Pancreas (tissue), 10 donors: ENCODE measurements around the gene ZNF462. TPM values are rescaled to one million over a fixed set of nuclear protein-coding genes. Genes with fewer than 3 reads are reported as not detected.

Experiments used
- ATAC-seq, 4 donors: fragments of 200-7000 bp; cut with Tn5 transposase; one replicate each; pipeline versions ENCODE4 v1.8.0 to v1.9.1; 2020; ENCODE audit warnings: mild to moderate bottlenecking in 4 of 4, moderate library complexity in 4 of 4
- DNase-seq, 6 donors: peaks; one replicate each; pipeline ENCODE4 v3.0.0-alpha.2; 2020
- FAIRE-seq: peaks from 2 replicates; lab custom pipeline; 2012; peaks lifted over from hg19 to GRCh38; lab: Jason Lieb, UNC
- H3K27ac ChIP-seq, 4 donors: fragments of 200-600 bp; sonication (generic); 1 replicate in 3 of 4; 2 replicates in 1 of 4; pipeline versions ENCODE4 v1.5.0 to v1.8.0; 2020
- H3K27me3 ChIP-seq, 4 donors: fragments of 200-600 bp; one replicate each; pipeline ENCODE4 v1.8.0; 2021
- H3K36me3 ChIP-seq, 3 donors: fragments of 200-600 bp; sonication (generic) in 1 of 3; one replicate each; pipeline versions ENCODE4 v1.5.0 to v1.8.0; 2020 to 2021
- H3K4me1 ChIP-seq, 3 donors: fragments of 200-600 bp; one replicate each; pipeline ENCODE4 v1.8.0; 2021
- H3K4me3 ChIP-seq, 4 donors: fragments of 200-600 bp; sonication (generic) in 2 of 4; one replicate each; pipeline versions ENCODE4 v1.5.0 to v1.8.0; 2020 to 2021
- H3K9me3 ChIP-seq, 4 donors: fragments of 200-600 bp; one replicate each; pipeline ENCODE4 v1.8.0; 2021
- WGBS, 2 donors: extraction: QIAGEN DNeasy Blood & Tissue Kit; methylation state at CpG; one replicate each; pipeline ENCODE4 v1.1.7; 2013; 5-methylcytosine and 5-hydroxymethylcytosine counted together
- intact Hi-C, 3 donors: fragments of 100-400 bp; cut with DNase I; formaldehyde crosslinking; loops; one replicate each; pipeline versions ENCODE4 v1.11.1 to v1.14.2; 2022
- polyA plus RNA-seq, 2 donors: library from polyadenylated mRNA; stranded (reverse); fragments of 200-250 nt; gene quantifications; one replicate each; pipeline ENCODE4 v1.2.3, GENCODE V29; 2013
- total RNA-seq, 6 donors: library from RNA; stranded (reverse); fragmentation: NEBNext Ultra II Directional in 4 of 6; extraction: Animal tissue kit (Norgen Biotek cat#: 25700) in 4 of 6; gene quantifications; one replicate each; pipeline versions ENCODE4 v1.2.1 to v1.2.4, GENCODE V29; 2021 to 2023
- TF ChIP-seq, protein P1 (sequence below), 4 donors: fragments of 200-600 bp; sonication (generic) in 3 of 4; IDR thresholded peaks; one replicate each; pipeline versions ENCODE4 v1.5.0 to v1.8.0; 2021; ENCODE audit warnings: antibody characterized with exemption in 4 of 4
- donor health status: healthy with polysubstance abuse.
- donor health status: DM: no; HTN: no; CAD: no; lungs with moderate emphysema.
- donor health status: DM: no; HTN: no; CAD: no.
- donor health status: control.
- donor health status: control.
- donor health status: Bipolar disorder and iron deficiency.
- donor health status: DM: yes; HTN: yes; CAD: no.
- donor health status: DM: no; HTN: no; CAD: no.
- donor health status: DM: no; HTN: no; CAD: no.
- donor health status: DM: yes; HTN: yes; CAD: no.

Gene ZNF462
- total and polyA plus RNA-seq, 8 donors, result 1.6 to 12.6 (median 3.7) TPM

DNA sequence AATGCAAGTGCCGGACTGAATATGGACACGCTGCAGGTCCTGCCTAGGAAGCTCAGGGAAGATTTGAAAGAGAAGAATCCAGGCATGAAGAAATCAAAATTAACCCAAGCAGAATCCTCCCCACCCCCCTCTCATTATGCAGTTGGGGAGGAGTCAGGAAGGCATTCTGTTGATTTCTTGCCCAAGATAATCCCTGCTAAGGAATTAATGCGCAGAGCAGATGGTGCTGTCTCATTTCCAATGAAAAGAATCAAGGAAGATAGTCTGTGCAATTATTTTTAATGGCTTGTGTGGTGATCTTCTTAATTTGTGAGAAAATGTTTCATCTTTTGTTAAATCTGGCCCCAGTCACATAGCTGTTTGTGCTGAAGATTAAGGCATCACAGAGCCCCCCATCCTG lies 145.0 kb downstream of the ZNF462 start:
- intact Hi-C loops, result no loop called here

DNA sequence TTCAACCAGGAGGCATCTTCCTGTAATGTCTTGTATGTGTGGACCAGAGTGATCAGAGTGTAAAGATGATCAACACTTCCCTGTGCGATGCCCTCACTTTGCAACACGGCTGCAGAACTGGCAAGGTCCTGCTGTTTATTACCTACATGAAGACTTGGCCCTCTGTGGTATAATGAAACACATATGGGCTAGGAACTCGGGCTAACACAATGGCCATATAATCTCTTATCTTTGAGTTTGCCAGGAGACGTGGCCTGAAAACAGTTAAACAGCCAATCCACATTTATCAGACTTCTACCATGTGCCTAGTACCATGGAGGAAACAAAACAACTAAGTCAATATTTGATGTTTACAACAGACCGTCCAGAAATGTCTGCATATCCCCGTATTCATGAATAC lies 145.5 kb downstream of the ZNF462 start:
- Histone ChIP-seq H3K27me3 (no peaks in the 10 kb centered on the region), H3K27ac (no peak overlapping the region), H3K36me3 (no peaks in the 10 kb centered on the region), H3K9me3 (no peaks in the 10 kb centered on the region), H3K4me3 (no peak overlapping the region), H3K4me1 (no peaks in the 10 kb centered on the region)
- intact Hi-C loops, result no loop called here
- DNase-seq, result no peak
- no peak for ATAC-seq
- TF ChIP-seq, protein P1, sequence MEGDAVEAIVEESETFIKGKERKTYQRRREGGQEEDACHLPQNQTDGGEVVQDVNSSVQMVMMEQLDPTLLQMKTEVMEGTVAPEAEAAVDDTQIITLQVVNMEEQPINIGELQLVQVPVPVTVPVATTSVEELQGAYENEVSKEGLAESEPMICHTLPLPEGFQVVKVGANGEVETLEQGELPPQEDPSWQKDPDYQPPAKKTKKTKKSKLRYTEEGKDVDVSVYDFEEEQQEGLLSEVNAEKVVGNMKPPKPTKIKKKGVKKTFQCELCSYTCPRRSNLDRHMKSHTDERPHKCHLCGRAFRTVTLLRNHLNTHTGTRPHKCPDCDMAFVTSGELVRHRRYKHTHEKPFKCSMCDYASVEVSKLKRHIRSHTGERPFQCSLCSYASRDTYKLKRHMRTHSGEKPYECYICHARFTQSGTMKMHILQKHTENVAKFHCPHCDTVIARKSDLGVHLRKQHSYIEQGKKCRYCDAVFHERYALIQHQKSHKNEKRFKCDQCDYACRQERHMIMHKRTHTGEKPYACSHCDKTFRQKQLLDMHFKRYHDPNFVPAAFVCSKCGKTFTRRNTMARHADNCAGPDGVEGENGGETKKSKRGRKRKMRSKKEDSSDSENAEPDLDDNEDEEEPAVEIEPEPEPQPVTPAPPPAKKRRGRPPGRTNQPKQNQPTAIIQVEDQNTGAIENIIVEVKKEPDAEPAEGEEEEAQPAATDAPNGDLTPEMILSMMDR (IDR thresholded peaks at IDR 0.05), result no peak
- no peak for FAIRE-seq
- 59 to 63% methylated on average over 6 of the region's 6 CpGs for WGBS, 2 donors

More for the DNA sequence above, 145.0 kb downstream of the ZNF462 start:
- no peak for DNase-seq
- no peak for ATAC-seq
- Histone ChIP-seq H3K4me3 (no peak overlapping the region), H3K27me3 (no peaks in the 10 kb centered on the region), H3K9me3 (no peaks in the 10 kb centered on the region), H3K36me3 (no peaks in the 10 kb centered on the region), H3K4me1 (no peaks in the 10 kb centered on the region), H3K27ac (no peak overlapping the region)
- TF ChIP-seq, protein P1 (IDR thresholded peaks at IDR 0.05), result no peak
- 90 to 99% methylated on average over 3 of the region's 3 CpGs for WGBS, 2 donors
- no peak for FAIRE-seq

DNA sequence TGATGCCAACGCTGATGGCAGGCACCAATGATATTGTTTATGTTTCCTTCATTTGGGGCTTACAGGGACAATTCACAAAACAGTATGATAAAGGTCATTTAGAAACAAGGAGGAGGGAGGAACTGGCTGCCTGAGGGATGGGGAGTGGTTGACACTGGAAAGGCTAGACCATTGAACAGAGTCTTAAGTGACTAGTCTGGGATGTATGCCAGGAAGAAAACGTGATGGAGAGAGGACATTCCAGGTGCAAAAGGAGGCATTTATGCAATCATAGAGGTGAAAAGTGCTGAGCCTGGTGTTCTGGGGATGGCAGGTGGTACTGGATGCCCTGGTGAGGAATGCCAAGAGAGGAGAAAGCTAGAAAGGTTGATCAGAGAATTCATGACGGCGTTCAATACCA lies 153.4 kb downstream of the ZNF462 start:
- Histone ChIP-seq H3K4me3 (no peak overlapping the region), H3K4me1 (no peaks in the 10 kb centered on the region), H3K27ac (no peak overlapping the region), H3K9me3 (no peaks in the 10 kb centered on the region), H3K36me3 (no peaks in the 10 kb centered on the region), H3K27me3 (no peaks in the 10 kb centered on the region)
- 59 to 68% methylated on average over 4 of the region's 4 CpGs for WGBS, 2 donors
- DNase-seq (no peak), FAIRE-seq (no peak), ATAC-seq (no peak)
- intact Hi-C loops, result no loop called here
- TF ChIP-seq, protein P1 (IDR thresholded peaks at IDR 0.05), result no peak

DNA sequence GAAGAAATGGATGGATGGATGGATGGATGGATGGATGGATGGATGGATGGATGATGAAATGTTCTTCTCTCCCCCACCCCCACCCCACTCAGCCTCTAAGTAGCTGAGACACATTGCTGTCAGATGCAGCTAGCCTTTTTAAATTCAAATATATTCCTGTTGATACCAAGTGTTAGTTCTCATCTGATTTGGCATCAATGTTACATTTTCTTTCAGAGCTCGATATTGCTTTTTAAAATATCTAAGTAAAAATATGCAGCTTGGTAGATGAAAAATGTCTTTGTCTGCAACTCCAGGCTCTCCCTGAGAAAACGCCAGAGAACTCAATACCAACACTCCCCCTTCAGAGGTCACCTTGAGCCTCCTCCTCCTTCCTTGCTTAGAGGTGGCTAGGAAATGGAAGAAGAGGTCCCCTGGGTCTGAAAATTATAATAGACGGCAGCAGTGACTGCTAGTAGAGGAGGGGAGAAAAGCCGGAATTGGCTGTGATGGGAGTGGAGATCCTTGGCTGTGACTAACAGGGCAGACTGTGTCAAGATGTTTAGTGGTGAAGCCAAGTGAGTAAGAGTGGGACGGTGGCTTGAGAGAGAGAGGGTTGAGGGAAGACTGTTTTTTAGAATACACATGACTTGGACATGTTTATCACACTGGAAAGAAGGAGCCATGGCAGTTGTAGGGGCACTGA lies 156.0 kb downstream of the ZNF462 start:
- Histone ChIP-seq H3K36me3 (no peaks in the 10 kb centered on the region), H3K27me3 (no peaks in the 10 kb centered on the region), H3K4me1 (no peaks in the 10 kb centered on the region), H3K27ac (no peak overlapping the region), H3K9me3 (no peaks in the 10 kb centered on the region), H3K4me3 (no peak overlapping the region)
- 54 to 61% methylated on average over 5 of the region's 5 CpGs for WGBS, 2 donors
- no peak for DNase-seq
- no peak for FAIRE-seq
- TF ChIP-seq, protein P1 (IDR thresholded peaks at IDR 0.05), result no peak
- intact Hi-C loops, result no loop called here
- peak in 1 of 4 donors; percentile 56 for ATAC-seq

DNA sequence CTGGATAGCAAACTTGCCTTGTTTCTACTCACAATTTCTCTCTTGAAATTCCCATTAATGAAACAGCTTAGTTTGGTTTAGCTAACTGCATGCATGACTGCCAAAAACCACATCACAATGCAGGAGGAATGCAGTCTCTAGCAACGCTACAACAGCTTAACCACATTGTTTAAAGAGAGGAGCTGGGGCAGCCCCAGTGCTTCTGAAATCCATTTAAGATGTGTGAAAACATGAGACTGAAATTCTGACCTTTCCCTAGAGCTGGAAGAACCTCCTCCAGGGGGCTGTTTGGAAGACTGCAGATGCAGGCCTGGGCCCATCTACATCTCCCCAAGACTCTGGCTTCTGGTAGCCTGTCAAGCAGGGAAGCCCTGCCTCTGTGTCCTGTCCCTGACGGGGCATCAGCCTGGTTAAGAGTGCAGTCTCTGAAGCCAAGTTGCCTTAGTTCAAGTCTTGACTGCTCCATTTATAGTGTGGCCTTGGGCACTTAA lies 157.1 kb downstream of the ZNF462 start:
- ATAC-seq (peak in 2 of 4 donors; percentile 55 to 62), DNase-seq (no peak), FAIRE-seq (peak; percentile 26)
- H3K36me3 ChIP-seq, result no peaks in the 10 kb centered on the region
- intact Hi-C loops, result no loop called here
- TF ChIP-seq, protein P1 (IDR thresholded peaks at IDR 0.05), result no peak
- H3K4me1 ChIP-seq, result no peaks in the 10 kb centered on the region
- H3K27me3 ChIP-seq, result no peaks in the 10 kb centered on the region
- H3K27ac ChIP-seq, result no peak overlapping the region
- H3K4me3 ChIP-seq, result no peak overlapping the region
- 50 to 61% methylated on average over 2 of the region's 2 CpGs for WGBS, 2 donors
- no peaks in the 10 kb centered on the region for H3K9me3 ChIP-seq
